ENCODE measurements around the gene LCE2A.
"Not testable (repeated sequence)": the region's sequence is repeated elsewhere in the genome, so short reads cannot be mapped to it uniquely, and the experiment has no call there.

Gene LCE2A, protein sequence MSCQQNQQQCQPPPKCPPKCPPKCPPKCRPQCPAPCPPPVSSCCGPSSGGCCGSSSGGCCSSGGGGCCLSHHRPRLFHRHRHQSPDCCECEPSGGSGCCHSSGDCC

DNA sequence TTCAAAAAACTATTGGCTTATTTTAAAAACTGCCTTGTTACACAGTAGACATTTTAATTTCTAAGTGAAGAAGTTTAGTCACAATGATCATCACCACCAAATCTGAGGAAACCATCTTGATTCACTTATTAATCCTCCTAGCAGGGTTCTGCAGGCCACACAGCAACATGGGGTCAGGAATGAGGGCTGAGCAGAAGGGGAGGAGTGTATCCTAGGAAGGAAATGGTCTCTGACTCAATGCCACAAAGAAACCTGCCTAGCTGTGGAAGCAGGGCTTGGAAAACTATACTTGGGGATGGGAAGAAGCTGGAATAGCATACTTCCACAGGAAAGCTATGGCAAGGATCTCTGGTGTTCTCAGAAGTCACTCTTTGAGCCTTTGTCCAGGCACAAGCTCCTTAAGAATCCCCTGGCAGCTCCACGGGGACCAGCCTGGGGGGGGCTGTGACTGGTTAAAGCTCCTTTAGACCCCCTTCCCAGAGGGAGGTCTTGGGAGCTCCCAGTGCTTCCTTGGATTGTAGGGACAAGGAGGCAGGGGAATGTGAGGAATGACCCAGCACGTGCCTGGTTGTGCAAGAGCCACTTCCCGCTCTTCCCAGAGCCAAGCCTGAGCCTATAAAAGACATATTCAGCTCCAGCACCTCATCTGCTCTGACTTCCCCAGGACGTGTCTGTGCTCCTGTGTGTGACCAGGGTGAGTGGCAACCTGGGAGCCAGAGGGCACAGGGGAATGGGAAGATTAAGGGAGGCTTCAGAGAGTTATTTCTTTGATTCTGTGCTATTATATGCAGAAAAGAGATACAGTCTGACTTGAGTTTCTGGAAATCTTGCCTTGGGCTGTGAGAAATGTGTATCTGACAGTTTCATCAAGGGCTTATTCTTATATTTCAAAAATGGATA lies at the start of gene LCE2A:
TSS of gene LCE2A (plus strand) at position 645 of the 900 bp plus-strand sequence. CDS start 557 bp downstream, outside the sequence.
- DNase-seq = no peak

DNA sequence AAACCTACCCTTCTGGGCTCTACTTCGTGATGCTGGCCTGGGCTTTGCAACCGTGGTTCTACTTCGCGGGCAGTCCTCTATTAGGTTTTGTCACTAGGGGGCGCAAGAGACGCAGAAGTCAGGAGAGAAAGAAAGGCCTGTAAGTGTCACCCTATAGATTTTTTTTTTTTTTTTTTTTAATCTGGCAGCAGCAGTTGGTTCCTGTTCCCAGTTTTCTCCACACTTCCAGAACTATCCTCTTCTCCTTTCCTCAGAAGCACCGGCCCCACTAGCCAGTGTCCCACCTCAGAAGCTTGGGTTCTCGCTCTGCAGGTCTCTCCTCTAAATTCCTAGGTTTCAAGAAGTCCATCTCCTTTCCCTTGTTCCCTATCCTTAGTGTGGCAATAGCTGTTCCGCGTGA lies 44.0 kb upstream of the LCE2A start:
- DNase-seq = no peak

DNA sequence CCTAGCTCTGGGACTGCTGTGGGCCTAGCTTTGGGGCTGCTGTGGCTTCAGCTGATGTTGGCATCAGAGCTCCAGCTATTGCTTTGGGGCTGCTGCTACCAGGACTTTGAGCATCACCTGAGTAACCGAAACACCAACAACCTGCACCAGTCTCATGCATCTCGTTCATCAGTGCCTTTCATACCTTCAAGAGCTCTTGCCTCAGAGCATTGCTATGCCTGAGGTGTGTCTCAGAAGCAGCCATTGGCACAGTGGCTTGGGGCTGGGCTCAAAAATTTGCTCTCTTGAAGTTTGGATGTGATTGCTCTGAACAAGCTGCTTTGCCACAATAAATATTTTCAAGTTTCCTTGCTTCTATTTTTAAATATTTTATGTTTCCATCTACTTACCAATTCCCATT lies 41.7 kb upstream of the LCE2A start:
- no peak for DNase-seq

DNA sequence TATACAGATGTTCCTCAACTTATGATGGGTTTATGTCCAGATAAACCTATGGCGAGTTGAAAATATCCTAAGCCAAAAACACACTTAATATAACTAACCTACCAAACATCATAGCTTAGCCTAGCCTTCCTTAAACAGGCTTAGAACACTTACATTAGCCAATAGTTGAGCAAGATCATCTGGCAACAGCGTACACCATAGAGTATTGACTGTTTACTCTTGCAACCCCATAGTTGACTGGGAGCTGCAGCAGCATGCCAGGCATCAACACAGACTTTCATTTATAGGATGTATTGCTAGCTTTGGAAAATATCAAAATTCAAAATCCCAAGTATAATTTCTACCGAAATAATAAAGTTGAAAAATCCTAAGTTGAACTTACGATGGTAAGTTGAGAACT lies 40.5 kb upstream of the LCE2A start:
- no peak for DNase-seq

DNA sequence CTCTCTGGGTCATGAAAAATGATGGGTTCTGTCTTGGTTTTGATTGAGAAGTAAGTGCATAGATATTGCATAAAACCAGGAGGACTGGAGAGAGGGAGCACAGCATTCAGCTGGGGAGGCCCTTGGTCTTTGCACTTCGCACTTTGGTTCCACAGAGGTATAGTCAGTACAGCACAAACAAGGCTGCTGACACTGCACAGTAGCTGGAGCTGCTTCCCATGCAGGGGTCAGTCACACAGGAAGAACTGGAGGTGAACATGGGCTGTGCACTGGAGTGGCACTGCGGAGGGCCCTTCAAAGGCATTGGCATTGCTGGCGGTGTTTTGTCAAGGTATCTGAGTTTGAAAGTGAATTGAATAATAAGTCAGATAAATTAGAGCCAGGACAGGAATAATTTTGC lies 39.5 kb upstream of the LCE2A start:
- no peak for DNase-seq

DNA sequence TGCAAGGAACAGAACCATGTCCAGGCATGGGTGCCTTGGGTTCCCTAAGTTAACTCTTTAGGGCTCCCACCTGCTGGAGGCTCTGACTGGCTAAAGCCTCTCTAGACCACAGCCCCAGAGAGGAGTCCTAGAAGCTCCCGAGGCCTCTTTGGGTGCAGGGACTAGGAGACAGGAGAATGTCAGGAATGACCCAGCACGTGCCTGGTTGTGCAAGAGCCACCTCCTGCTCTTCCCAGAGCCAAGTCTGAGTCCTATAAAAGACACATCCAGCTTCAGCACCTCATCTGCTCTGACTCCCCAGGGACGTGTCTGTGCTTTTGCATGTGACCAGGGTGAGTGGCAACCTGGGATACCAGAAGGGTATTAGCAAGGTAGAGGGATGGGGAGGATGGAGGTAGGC lies 35.0 kb upstream of the LCE2A start, which contains the start of gene LCE2D:
TSS of gene LCE2D (plus strand) at position 283 of the 400 bp plus-strand sequence. CDS start 726 bp downstream, outside the sequence.
- no peak for DNase-seq

DNA sequence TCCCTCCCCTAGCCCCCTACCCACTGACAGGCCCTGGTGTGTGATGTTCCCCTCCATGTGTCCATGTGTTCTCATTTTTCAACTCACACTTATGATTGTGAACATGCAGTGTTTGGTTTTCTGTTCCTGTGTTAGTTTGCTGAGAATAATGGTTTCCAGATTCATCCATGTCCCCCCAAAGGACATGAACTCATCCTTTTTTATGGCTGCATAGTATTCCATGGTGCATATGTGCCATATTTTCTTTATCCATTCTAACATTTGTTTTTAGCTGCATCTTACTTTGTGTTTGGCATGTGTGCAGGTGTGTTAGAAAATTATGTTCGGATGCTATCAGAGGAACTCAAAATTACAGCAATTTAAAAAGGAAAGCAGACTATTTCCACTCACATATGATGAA lies 32.0 kb upstream of the LCE2A start:
- not testable (repeated sequence) for DNase-seq

DNA sequence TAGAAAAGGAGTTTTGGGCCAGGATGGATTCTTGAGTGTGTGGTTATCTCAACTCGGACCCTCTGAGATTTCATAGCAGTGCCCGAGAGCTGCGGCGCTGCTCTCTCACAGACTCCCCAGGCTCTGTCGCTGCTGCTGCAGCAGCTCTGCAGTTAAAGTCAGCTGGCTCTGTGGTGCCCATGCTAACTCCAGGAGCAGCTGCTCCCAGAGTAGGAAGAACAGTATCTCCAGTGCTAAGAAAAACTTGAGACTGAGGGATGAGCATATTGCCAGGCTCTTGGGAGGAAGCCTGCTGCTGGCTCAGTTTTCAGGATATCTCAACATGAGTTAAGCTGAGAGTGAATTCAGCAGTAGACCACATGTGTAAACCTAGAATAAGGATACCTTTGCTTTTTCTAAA lies 30.5 kb upstream of the LCE2A start:
- no peak for DNase-seq

DNA sequence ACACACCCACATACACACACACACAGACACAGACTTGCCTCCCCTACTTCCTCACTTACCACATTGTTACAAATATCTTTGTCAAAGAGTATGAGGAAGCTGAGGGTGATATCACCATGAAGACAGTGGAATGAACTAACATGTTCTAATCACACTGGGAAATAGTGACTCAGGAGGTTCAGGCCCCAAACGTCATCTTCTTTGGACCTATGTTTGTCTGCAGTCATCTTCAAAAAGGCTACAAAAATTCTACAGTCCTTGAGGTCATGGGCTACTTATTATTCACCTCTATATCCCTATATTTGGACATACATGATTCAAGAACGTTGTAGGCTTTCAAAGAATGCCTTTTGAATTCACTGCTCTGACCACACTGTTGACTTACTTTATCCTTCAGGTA lies 25.1 kb upstream of the LCE2A start:
- no peak for DNase-seq

DNA sequence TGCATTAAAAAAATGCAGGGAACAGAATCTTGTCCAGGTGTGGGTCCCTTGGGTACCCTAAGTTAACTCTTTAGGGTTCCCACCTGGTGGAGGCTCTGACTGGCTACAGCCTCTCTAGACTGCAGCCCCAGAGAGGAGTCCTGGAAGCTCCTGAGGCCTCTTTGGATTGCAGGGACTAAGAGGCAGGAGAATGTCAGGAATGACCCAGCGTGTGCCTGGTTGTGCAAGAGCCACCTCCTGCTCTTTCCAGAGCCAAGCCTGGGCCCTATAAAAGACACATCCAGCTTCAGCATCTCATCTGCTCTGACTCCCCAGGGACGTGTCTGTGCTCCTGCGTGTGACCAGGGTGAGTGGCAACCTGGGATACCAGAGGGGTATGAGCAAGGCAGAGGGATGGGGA lies 23.2 kb upstream of the LCE2A start, which contains the start of gene LCE2C:
TSS of gene LCE2C (plus strand) at position 297 of the 400 bp plus-strand sequence. CDS start 737 bp downstream, outside the sequence.
- DNase-seq = not testable (repeated sequence)

DNA sequence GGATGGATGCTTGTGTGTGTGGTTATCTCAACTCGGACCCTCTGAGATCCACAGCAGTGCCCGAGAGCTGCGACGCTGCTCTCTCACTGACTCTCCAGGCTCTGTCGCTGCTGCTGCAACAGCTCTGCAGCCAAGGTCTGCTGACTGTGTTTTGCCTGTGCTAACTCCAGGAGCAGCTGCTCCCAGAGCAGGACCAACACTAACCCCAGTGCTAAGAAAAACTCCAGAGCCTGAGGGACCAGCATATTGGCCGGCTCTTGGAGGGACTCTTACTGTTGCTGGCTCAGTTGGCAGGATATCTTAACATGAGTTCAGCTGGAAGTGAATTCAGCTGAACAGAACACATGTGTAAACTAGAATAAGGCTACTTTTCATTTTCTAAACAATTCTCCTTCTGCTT lies 18.7 kb upstream of the LCE2A start:
- no peak for DNase-seq

DNA sequence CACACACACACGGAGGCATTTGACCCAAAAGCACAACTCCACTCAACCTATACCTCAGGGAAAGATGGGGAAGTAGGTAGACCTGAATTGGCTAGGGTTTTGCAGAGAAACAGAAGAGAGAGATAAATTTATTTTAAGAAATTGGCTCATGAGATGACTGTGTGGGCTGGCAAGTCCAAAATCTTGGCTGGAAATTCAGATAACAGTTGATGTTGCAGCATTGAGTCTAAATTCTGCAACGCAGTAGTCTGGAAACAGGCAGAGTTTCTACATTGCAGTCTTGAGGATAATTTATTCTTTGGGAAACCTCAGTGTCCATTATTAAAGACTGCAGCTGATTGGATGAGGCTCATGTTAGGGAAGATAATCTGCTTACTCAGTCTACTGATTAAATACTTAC lies 16.5 kb upstream of the LCE2A start:
- no peak for DNase-seq

DNA sequence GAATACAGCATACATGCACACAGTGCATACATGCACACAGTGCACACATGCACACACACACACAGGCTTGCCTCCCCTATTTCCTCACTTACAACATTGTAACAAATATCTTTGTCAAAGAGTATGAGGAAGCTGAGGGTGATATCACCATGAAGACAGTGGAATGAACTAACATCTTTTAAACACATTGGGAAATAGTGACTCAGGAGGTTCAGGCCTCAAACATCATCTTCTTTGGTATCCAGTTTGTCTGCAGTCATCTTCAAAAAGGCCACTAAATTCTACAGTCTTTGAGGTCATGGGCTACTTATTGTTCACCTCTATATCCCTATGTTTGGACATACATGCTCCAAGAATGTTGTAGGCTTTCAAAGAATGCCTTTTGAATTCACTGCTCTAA lies 14.3 kb upstream of the LCE2A start:
- no peak for DNase-seq

DNA sequence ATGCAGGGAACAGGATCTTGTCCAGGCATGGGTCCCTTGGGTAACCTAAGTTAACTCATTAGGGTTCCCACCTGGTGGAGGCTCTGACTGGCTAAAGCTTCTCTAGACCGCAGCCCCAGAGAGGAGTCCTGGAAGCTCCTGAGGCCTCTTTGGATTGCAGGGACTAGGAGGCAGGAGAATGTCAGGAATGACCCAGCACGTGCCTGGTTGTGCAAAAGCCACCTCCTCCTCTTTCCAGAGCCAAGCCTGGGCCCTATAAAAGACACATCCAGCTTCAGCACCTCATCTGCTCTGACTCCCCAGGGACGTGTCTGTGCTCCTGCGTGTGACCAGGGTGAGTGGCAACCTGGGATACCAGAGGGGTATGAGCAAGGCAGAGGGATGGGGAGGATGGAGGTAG lies 12.3 kb upstream of the LCE2A start, which contains the start of gene LCE2B:
TSS of gene LCE2B (plus strand) at position 301 of the 400 bp plus-strand sequence. CDS start 721 bp downstream, outside the sequence.
- DNase-seq = not testable (repeated sequence)

DNA sequence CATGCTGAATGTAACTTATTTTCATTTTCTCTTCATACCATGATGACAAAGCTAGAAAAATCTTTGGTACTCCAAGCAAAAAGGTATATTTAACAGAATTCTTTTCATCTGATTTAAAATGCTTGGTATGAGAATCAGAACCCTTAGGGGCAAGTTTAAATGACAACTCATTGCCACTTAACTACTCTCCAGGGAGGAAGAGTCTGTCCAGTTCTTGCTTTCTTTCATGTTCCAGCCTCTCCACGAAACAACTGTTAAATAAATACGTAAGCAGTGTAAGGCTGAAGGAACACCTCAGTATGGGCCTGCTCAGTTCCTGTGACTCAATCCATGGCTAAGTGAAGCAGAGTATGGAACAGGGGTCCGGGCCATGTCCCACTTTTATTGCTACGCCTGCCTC lies 1.6 kb downstream of the LCE2A start:
- no peak for DNase-seq

DNA sequence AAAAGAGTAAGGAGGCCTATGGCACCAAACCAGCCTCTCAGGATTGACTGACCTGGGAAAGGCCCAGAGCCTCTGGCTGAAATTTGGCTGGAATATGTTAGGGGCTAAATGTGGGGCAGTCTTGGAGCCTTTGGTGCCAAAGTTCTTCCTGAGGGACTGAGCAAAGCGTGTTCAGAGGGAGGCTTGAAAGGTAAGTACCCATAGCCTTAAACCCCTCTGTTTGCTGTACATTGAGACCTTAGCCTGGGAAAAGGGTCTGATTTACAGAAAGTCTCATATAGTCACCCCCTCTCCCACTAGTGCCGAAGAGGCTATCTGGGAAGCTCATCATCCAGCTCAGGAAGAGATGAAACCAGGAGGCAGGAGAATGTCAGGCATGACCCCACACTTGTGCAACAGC lies 9.7 kb downstream of the LCE2A start, which contains the start of gene LCE4A:
TSS of gene LCE4A (plus strand) at position 301 of the 400 bp plus-strand sequence. CDS start 916 bp downstream, outside the sequence.
- DNase-seq = no peak

DNA sequence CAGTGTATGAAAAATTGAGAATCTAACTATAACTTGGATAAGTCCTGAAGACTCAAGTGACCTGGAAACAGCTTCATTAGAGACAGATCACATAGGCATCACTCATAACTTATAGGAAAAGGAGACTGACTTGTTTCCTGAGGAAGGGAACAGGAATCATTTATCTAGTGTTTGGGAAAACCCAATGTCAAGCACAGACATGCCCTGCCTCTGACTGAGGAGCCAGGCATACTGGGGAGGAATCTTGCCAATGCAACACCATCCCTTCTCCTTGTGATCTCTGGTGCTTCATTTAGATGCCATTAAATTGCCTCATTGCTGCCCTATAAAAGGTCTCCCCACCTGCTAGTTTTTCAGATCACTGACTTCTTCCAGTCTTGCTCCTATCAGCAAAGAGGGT lies 20.1 kb downstream of the LCE2A start:
- no peak for DNase-seq

DNA sequence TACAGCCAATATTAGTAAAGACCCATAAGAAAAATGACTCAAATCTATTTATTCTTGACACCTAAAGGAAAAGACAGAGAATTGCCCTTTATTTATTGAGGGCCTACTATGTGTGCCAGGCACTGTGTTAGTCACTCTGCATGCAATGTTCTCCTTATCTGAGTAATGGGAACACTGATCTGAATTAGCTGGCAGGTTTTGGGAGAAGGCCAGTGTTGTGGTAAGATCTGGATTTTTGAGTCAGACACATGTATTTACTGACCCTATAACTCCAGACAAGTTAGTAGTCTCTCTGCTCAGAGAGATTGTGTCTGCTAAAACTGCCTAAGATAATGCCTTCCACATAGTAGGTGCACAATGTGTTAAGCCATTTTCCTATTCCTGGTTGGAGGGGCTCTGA lies 27.1 kb downstream of the LCE2A start:
- no peak for DNase-seq

DNA sequence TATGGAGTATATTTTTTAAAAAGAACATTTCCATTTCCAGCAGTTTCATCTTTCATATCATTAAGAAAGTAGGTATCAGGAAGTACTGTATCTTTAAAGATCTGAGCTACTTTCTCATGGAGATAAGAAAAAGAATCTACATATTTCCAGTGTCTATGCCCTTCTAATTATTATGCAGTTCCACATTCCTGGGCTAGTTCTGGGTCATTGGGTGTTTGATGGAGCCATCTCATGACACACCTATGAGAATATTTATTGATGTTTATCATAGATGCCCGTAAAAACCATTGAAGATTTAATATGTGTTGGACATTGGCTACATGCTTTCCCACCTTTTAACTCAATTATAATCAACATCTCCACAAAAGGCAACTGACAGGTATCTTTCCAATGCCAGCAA lies 30.8 kb downstream of the LCE2A start:
- no peak for DNase-seq

DNA sequence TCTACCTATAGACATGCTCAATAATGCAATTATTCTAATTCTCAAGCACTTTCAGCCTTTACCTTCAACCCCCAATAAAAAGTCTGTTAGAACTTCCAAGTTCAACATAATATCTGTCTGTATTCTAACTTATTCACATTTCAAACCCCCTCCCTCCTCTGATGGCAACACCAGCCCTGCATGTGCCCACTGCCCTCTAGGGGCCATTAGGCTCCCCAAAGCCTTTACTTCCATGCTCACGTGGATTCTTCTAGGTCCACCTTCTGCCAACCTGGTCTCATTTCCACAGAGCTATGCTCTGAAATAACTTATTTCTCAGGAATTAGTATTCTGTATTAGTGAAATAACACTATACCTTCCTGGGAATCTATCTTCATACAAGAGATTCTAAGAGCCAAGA lies 37.5 kb downstream of the LCE2A start:
- DNase-seq = no peak

DNA sequence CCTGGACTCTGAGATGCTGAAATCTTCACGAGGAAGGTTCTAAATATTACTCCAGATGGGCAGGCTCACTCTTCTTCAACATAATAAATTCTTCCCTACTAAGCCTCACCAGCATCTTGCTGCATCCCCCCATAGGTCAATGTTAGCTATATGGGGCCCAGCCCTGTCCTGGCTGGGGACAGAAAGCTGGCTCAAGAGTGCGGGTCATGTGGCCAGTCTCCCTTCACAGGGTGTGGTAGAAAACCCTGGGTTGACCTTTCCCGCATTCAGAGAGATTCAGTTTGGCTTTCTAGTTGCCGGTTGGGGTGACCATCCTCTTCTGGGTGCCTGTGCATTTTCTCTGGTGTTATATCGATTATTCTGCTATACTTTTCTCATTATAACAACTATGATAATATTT lies 39.9 kb downstream of the LCE2A start:
- no peak for DNase-seq

DNA sequence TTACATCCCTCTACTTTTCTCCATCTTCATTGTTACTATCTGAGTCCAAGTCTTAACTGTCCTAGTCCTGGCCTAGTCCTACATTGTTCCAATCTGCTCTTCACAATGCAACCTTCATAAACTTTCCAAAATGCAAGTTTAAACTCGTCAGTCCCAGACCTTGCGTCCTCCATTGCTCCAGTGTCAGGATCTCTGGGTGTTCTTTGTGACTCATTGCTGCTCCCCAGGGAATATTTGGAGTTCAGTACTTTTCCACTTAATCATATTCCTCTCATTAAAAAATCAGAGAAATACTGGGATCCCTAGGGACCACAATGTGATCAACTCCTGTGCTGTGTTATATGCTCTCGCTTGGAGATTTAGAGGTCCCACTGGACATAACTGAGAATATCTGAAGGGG lies 41.7 kb downstream of the LCE2A start:
- no peak for DNase-seq

DNA sequence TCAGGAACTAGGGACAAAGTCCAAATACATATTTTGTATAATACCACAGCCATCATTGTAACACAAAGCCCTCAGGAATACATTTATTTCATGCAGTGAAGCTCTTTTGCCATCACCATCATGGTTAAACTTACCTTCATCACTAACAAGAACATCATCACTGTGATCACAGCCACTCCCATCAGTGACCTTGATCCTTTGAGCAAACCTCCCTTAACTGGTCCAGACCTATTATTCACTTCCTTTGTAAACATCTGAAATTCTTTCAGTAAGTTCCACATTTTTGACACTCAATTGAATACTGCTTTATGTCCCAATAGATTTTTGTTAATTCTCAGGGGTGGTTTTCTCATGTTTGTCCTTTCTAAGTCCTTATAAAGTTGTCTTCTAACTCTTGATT lies 43.5 kb downstream of the LCE2A start:
- DNase-seq = no peak
